Raji (cell line): ENCODE results near the gene NOVA2.

ENCODE experiments used
- POLR2A ChIP-seq: IDR thresholded peaks from 2 replicates; pipeline ENCODE4 v1.6.1; 2011; ENCODE audit warnings: low read depth, low read length, control low read depth; ENCODE audit not compliant: insufficient read depth

NOVA2 gene

DNA sequence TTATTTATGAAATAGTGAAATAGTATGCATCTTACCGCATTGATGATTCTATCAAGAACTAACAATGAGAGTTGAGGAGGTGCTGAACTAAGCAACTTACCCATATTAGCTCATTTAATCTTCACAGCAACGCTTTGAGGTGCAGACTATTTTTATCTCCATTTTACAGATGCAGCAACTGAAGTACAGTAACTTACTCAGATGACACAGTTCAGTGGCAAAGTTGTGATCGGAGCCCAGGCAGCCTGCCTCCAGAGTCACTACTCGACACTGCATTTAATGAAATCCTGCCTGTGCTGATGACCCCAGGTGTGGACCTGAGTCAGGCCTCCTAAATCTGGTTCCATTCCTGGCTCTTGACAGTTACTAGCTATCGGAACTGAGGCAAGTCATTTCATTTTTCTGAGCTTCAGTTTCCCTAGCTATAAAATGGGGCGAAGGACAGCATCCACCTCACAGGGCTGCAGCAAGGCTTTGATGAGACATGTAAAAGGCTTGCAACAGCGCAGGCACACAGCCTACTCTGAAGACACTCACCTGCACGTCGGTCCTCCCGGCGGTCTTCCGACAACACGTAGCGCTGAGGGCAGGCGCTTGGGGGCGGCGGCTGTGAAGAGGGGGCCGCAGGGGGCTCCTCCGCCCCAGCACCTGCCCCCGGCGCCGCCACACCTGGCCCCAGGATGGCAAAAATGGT, 72.8 kb downstream of the NOVA2 start:
- TF ChIP-seq POLR2A = no peak

- no peak for TF ChIP-seq POLR2A
These were observed 73.6 kb downstream of the NOVA2 start for GRCh38 chr19:45899919-45900589.

- TF ChIP-seq POLR2A = no peak
These were observed 74.4 kb downstream of the NOVA2 start for GRCh38 chr19:45899253-45899652.

DNA sequence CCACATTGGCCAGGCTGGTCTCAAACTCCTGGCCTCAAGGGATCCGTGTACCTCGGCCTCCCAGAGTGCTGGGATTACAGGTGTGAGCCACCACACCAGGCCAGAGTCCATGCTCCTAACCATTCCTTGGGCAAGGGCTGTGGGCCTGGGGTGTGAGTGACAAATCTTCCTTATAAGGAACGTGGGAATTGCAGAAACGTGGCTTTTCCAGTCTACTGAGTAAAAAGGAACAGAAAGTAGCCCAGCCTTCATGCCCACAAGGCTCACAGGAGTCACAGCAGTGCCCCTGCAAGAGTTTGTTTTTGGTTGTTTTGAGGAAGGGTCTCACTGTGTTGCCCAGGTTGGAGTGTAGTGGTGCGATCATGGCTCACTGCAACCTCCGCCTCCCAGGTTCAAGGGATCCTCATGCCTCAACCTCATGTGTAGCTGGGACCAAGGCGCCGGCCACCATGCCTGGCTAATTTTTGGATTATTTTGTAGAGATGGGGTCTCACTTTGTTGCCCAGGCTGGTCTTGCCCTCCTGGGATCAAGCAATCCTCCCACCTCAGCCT, 76.3 kb downstream of the NOVA2 start:
- TF ChIP-seq POLR2A = no peak

GRCh38 chr19:45895519-45895972, 78.1 kb downstream of the NOVA2 start:
- TF ChIP-seq POLR2A = no peak

DNA sequence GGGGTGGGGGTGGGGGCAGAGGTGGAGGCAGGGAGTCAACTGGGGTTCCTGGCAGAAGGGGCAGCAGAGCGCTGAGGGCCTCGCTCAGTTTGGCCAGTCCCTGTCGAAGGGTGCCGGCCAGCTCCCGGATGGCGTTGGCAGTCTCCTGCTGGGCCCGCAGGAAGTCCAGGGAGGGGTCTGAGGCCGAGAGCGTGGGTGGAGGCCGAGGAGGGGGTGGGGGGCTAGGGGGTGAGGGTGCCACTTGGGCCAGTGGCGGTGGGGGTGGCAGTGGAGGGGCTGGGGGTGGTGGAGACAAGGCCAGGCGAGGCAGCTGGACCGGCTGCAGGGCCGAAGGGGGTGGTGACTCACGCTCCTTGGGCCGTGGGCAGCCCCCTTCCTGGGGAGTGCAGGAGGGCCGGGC, 82.8 kb downstream of the NOVA2 start:
- TF ChIP-seq POLR2A = no peak

GRCh38 chr19:45889210-45889885, 84.3 kb downstream of the NOVA2 start:
- TF ChIP-seq POLR2A = no peak

DNA sequence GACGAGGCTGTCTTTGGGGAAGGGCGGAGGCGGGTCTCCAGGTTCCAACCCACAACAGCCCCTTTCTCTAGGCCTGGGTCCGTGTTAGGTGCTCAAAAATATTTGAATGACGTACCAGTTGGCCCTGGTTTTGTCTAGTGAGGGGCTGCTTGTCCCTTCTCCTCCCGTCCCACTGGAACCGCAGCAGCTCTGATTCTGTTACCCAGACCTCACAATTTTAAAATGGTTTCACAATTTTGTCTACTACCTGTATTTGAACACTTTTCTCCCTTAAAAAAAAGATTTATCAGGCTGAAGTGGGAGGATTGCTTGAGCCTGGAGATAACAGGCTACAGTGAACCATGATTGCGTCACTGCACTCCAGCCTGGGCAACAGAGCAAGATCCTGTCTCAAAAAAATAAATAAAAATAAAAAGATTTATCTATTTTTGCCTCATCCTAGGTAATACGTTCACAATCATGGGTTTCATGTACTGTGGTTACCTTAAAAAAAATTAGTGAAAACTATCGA, 86.4 kb downstream of the NOVA2 start:
- TF ChIP-seq POLR2A = no peak

DNA sequence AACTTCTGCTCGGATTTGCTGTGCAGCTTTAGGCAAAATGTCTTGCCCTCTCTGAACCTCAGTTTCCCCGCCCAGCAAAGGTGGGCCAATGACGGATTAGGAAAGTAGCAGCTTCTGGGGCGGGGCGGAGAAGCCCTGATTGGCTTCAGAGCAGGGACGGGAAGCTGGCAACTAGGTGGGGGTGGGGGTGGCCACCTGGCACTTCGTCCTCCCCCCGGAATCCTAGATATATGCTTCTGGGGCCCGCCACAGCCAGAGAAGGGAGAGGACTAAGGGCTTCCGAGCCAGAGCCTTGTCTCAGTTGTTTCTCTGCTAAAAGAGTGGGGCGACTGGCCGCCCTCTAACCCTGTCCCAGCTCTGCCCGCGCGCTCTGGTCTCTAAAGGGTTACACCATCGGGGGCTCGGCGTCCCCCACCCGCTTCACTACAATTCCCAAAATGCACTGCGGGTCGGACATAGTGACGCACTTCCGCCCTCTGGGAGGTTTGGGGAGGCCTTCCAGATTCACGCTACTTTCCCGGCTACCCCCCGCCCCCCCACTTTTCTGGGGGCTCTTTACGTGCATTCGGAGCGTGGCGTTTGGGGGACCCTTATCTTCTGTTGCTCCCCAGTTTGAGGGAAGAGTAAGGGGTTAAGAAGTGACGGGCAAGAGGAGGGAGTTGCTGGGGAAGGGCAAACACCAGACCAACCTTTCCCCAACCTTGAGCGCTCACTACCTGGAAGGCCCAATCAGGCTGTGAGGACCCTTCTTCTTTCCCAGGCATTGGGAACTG, 87.1 kb downstream of the NOVA2 start:
- TF ChIP-seq POLR2A = peak; percentile 46; the same call in 1 of the 2 replicates

DNA sequence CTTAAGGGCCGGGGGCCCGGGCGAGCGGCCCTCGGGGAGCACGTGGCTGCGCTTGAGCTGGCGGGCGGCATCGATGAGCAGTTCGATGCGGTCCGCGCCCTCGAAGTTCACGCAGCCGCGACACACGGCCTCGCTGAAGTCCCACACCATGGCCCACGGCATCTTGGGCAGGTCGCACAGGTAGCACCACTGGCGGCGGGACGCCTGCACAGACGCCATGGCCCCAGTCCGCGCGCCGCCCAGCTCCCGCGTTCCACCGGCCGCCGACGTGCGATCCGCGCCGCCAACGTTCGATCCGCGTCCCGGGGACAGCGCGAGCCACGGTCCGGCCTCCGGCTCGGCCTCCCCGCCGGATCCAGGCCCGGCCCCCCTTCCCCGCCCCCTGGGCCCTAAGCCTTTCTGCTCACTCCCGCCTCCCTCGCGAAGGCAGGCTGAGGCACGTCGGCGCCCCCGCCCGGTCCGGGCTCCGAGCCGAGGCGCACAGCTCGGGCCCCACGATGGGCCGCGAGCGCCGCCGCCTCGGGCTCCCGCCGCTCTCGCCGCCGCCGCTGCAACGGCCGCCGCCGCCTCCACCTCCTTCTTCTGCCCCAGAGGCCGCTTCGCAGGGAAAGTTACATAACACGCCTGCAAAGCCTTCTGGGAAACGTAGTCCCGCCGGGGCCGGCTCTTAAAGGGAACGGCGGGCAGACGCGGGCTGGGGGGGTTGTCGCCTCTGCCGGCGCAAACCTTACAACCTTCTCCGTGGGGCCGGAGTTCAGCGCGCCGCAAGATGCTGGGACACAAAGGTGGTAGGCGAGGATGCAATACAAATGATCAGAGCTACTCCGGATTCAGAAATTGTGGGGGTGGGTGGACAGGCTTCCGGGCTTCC, 87.9 kb downstream of the NOVA2 start, which contains the start of gene IRF2BP1:
TSS of gene IRF2BP1 (minus strand) at position 586 of the 871 bp plus-strand sequence. CDS start at position 219, 367 bp downstream.
- peak; percentile 64 for TF ChIP-seq POLR2A

GRCh38 chr19:45884682-45885555, 88.7 kb downstream of the NOVA2 start:
- TF ChIP-seq POLR2A = no peak

DNA sequence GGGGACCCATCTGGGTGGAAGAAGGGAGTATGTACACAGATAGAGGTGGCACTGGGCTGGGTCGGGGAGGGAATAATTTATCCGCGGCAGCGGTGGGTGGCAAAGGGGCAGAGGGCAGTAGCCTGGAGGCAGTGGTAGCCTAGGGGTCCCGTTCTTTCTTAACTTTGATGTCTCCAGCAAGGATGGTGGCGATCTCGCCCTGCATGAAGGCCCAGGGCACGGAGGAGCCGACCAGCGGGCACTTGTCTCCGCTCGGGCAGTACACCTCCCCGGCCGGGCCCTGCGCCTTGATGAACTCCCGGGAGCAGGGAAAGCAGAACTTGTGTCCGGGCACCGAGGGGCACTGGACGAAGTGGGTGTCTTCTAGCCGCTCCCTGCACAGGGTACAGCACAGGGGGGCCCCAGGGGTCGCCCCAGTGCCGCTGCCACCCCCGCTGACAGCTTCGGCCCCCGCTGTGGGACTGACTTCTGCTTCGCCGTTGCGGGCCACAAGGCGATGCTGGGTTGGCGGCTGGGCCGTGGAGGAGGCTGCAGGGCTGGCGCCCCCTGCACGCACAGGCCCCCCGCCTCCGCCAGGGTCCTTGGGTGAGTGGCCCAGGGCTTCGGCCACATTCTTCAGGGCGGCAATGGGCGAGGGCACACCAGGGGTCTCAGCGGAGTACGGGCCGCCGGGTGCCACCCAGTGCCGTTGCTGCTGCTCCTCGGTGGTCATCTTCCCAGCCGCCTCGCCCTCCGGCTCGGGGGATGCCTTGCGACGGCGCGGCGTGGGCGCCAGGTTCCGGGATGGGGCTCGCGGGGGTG, 89.6 kb downstream of the NOVA2 start:
- TF ChIP-seq POLR2A = 0 out of 2 replicates have a peak, but pooled peaks have one; percentile 18
